Measurements from ENCODE around the gene INTS2. TPM values are rescaled to one million over a fixed set of nuclear protein-coding genes. Genes with fewer than 3 reads are reported as not detected.

The INTS2 gene
- polyA plus RNA-seq, 1 donor from 2014 or later: 23.7 TPM

- Histone ChIP-seq H3K9me2 (ENCODE audit: insufficient read depth, low read length) (no peaks in the 10 kb centered on the region), H3K27ac (ENCODE audit: low read length) (no peak overlapping the region), H3K4me3 (ENCODE audit: low read length) (no peak overlapping the region), H4K20me1 (ENCODE audit: insufficient read depth) (no peaks in the 10 kb centered on the region), H2AFZ (ENCODE audit: low read depth, low read length) (no peak overlapping the region), H3K27me3 (ENCODE audit: insufficient read depth, low read depth, low read length) (no peaks in the 10 kb centered on the region), H3K4me2 (ENCODE audit: low read length) (no peak overlapping the region), H3K79me2 (replicated peaks; ENCODE audit: insufficient read depth, low read length) (no peaks in the 10 kb centered on the region), H3K36me3 (ENCODE audit: insufficient read depth, low read length) (peaks cover 5% of the 10 kb centered on the region), H3K9ac (ENCODE audit: low read length) (no peak overlapping the region), H3F3A (ENCODE audit: insufficient read depth, low read length, poor library complexity, severe bottlenecking) (no peaks in the 10 kb centered on the region), H3K9me3 (ENCODE audit: low read length) (no peaks in the 10 kb centered on the region)
- no peak for TF ChIP-seq EP300 (conservative IDR thresholded peaks at IDR 0.05; ENCODE audit: poor library complexity, severe bottlenecking)
- TF ChIP-seq EZH2 (IDR thresholded peaks at IDR 0.05; ENCODE audit: borderline replicate concordance, insufficient read depth, low read length, poor library complexity, severe bottlenecking): no peak
- TF ChIP-seq RAD21 (conservative IDR thresholded peaks at IDR 0.05): no peak
- TF ChIP-seq TAF1 (IDR thresholded peaks at IDR 0.05; ENCODE audit: low read depth): no peak
- TF ChIP-seq SMC3 (conservative IDR thresholded peaks at IDR 0.05; ENCODE audit: poor library complexity): no peak
- TF ChIP-seq REST (IDR thresholded peaks at IDR 0.05; ENCODE audit: borderline replicate concordance): no peak
- no peak for TF ChIP-seq MXI1 (conservative IDR thresholded peaks at IDR 0.05; ENCODE audit: poor library complexity, severe bottlenecking)
- TF ChIP-seq CTCF (IDR thresholded peaks at IDR 0.05; ENCODE audit: poor library complexity, severe bottlenecking): no peak
- TF ChIP-seq POLR2AphosphoS5 (IDR thresholded peaks at IDR 0.05): no peak
Observed at GRCh38 chr17:61869138-61869537, 58.6 kb downstream of the INTS2 start.

GRCh38 chr17:61868074-61868473, 59.7 kb downstream of the INTS2 start:
- Histone ChIP-seq H3K9ac (ENCODE audit: low read length) (no peak overlapping the region), H3K9me3 (ENCODE audit: low read length) (no peaks in the 10 kb centered on the region), H3K79me2 (replicated peaks; ENCODE audit: insufficient read depth, low read length) (no peaks in the 10 kb centered on the region), H4K20me1 (ENCODE audit: insufficient read depth) (no peaks in the 10 kb centered on the region), H3K4me2 (ENCODE audit: low read length) (no peak overlapping the region), H2AFZ (ENCODE audit: low read depth, low read length) (no peak overlapping the region), H3K27ac (ENCODE audit: low read length) (no peak overlapping the region), H3K9me2 (ENCODE audit: insufficient read depth, low read length) (no peaks in the 10 kb centered on the region), H3F3A (ENCODE audit: insufficient read depth, low read length, poor library complexity, severe bottlenecking) (no peaks in the 10 kb centered on the region), H3K27me3 (ENCODE audit: insufficient read depth, low read depth, low read length) (no peaks in the 10 kb centered on the region), H3K4me3 (ENCODE audit: low read length) (no peak overlapping the region), H3K36me3 (ENCODE audit: insufficient read depth, low read length) (peaks cover 5% of the 10 kb centered on the region)
- TF ChIP-seq TAF1 (IDR thresholded peaks at IDR 0.05; ENCODE audit: low read depth) (no peak), CTCF (IDR thresholded peaks at IDR 0.05; ENCODE audit: poor library complexity, severe bottlenecking) (no peak)
